ENCODE data around the gene HAO1. TPM values are rescaled to one million over a fixed set of nuclear protein-coding genes. Genes with fewer than 3 reads are reported as not detected.

Gene HAO1
- total and polyA plus RNA-seq, 2 experiments from 2014 or later = not detected

- Histone ChIP-seq H3K9me2 (ENCODE audit: insufficient read depth) (no peaks in the 10 kb centered on the region), H3K4me3 (no peak overlapping the region), H3K4me2 (ENCODE audit: unreplicated experiment) (no peak overlapping the region), H3K9ac (no peak overlapping the region), H3F3A (ENCODE audit: insufficient read depth) (no peaks in the 10 kb centered on the region), H3K27ac (no peak overlapping the region), H4K20me1 (ENCODE audit: insufficient read depth) (no peaks in the 10 kb centered on the region), H3K27me3 (replicated peaks; ENCODE audit: insufficient read depth) (no peaks in the 10 kb centered on the region), H3K9me3 (ENCODE audit: low read depth) (no peaks in the 10 kb centered on the region), H3K36me3 (ENCODE audit: low read depth) (no peaks in the 10 kb centered on the region), H3K4me1 (ENCODE audit: insufficient read depth) (no peaks in the 10 kb centered on the region), H3K79me2 (ENCODE audit: insufficient read depth) (no peaks in the 10 kb centered on the region), H2AFZ (no peak overlapping the region)
- 77 to 80% methylated on average over 11 of the region's 11 CpGs for WGBS, 2 experiments (ENCODE audit: low coverage in 1 of 2, low lambda C conversion rate in 2 of 2, missing lambda C conversion rate in 2 of 2)
- TF ChIP-seq EZH2 (IDR thresholded peaks at IDR 0.05; ENCODE audit: insufficient read depth, poor library complexity, severe bottlenecking) (no peak), EZH2phosphoT487 (IDR thresholded peaks at IDR 0.05; ENCODE audit: insufficient read depth, low read depth) (no peak)
- no peak for DNase-seq
- in situ Hi-C loops (cut with MboI) = loop anchor here (25.0 kb wide), 1 partner anchor 1029 kb away; no protein-coding TSS in a partner anchor
Observed at GRCh38 chr20:7866285-7866684, 74.0 kb downstream of the HAO1 start.

GRCh38 chr20:7859356-7859802 lies 80.9 kb downstream of the HAO1 start:
- TF ChIP-seq EZH2phosphoT487 (IDR thresholded peaks at IDR 0.05; ENCODE audit: insufficient read depth, low read depth) (no peak), EZH2 (IDR thresholded peaks at IDR 0.05; ENCODE audit: insufficient read depth, poor library complexity, severe bottlenecking) (no peak)
- H3K9me2 ChIP-seq (ENCODE audit: insufficient read depth) = no peaks in the 10 kb centered on the region
- H3K9me3 ChIP-seq (ENCODE audit: low read depth) = no peaks in the 10 kb centered on the region
- peak; percentile 79 for DNase-seq
- H3K79me2 ChIP-seq (ENCODE audit: insufficient read depth) = no peaks in the 10 kb centered on the region
- no peak overlapping the region for H2AFZ ChIP-seq
- in situ Hi-C loops (cut with MboI) = loop anchor here (25.0 kb wide), 1 partner anchor 1022 kb away; no protein-coding TSS in a partner anchor
- H3K4me3 ChIP-seq = no peak overlapping the region
- no peaks in the 10 kb centered on the region for H3K36me3 ChIP-seq (ENCODE audit: low read depth)
- H3K27ac ChIP-seq = no peak overlapping the region
- H4K20me1 ChIP-seq (ENCODE audit: insufficient read depth) = no peaks in the 10 kb centered on the region
- H3K4me1 ChIP-seq (ENCODE audit: insufficient read depth) = peaks cover 23% of the 10 kb centered on the region
- H3K4me2 ChIP-seq (ENCODE audit: unreplicated experiment) = no peak overlapping the region
- no peak overlapping the region for H3K9ac ChIP-seq
- H3K27me3 ChIP-seq (replicated peaks; ENCODE audit: insufficient read depth) = no peaks in the 10 kb centered on the region
- H3F3A ChIP-seq (ENCODE audit: insufficient read depth) = peaks cover 15% of the 10 kb centered on the region; the same call in 1 of the 2 replicates
- WGBS, 2 experiments (ENCODE audit: low coverage in 1 of 2, low lambda C conversion rate in 2 of 2, missing lambda C conversion rate in 2 of 2) = 24 to 26% methylated on average over 3 of the region's 3 CpGs

- Histone ChIP-seq H3K27me3 (replicated peaks; ENCODE audit: insufficient read depth) (no peaks in the 10 kb centered on the region), H3K9ac (no peak overlapping the region), H3K4me2 (ENCODE audit: unreplicated experiment) (no peak overlapping the region), H4K20me1 (ENCODE audit: insufficient read depth) (no peaks in the 10 kb centered on the region), H3K79me2 (ENCODE audit: insufficient read depth) (no peaks in the 10 kb centered on the region), H3K36me3 (ENCODE audit: low read depth) (no peaks in the 10 kb centered on the region), H2AFZ (no peak overlapping the region), H3K27ac (no peak overlapping the region), H3K9me3 (ENCODE audit: low read depth) (no peaks in the 10 kb centered on the region), H3F3A (ENCODE audit: insufficient read depth) (peaks cover 15% of the 10 kb centered on the region; the same call in 1 of the 2 replicates), H3K4me3 (no peak overlapping the region), H3K9me2 (ENCODE audit: insufficient read depth) (no peaks in the 10 kb centered on the region), H3K4me1 (ENCODE audit: insufficient read depth) (peaks cover 24% of the 10 kb centered on the region)
- in situ Hi-C loops (cut with MboI) = loop anchor here (25.0 kb wide), 1 partner anchor 1021 kb away; no protein-coding TSS in a partner anchor
- no peak for DNase-seq
- TF ChIP-seq EZH2phosphoT487 (IDR thresholded peaks at IDR 0.05; ENCODE audit: insufficient read depth, low read depth) (no peak), EZH2 (IDR thresholded peaks at IDR 0.05; ENCODE audit: insufficient read depth, poor library complexity, severe bottlenecking) (no peak)
- WGBS, 2 experiments (ENCODE audit: low coverage in 1 of 2, low lambda C conversion rate in 2 of 2, missing lambda C conversion rate in 2 of 2) = 81 to 83% methylated on average over 4 of the region's 4 CpGs
Observed at GRCh38 chr20:7858734-7859250, 81.5 kb downstream of the HAO1 start.

- 0 to 4% methylated on average over 2 of the region's 2 CpGs for WGBS, 2 experiments (ENCODE audit: low coverage in 1 of 2, low lambda C conversion rate in 2 of 2, missing lambda C conversion rate in 2 of 2)
- H3K4me2 ChIP-seq (ENCODE audit: unreplicated experiment) = peak overlapping the region; percentile 54
- no peak overlapping the region for H3K4me3 ChIP-seq
- H3K9ac ChIP-seq = no peak overlapping the region
- H3K79me2 ChIP-seq (ENCODE audit: insufficient read depth) = no peaks in the 10 kb centered on the region
- no peak for TF ChIP-seq EZH2 (IDR thresholded peaks at IDR 0.05; ENCODE audit: insufficient read depth, poor library complexity, severe bottlenecking)
- no peak for TF ChIP-seq EZH2phosphoT487 (IDR thresholded peaks at IDR 0.05; ENCODE audit: insufficient read depth, low read depth)
- no peaks in the 10 kb centered on the region for H4K20me1 ChIP-seq (ENCODE audit: insufficient read depth)
- in situ Hi-C loops (cut with MboI) = loop anchor here (25.0 kb wide), 1 partner anchor 1019 kb away; no protein-coding TSS in a partner anchor
- no peak overlapping the region for H2AFZ ChIP-seq
- H3K9me3 ChIP-seq (ENCODE audit: low read depth) = no peaks in the 10 kb centered on the region
- no peaks in the 10 kb centered on the region for H3K27me3 ChIP-seq (replicated peaks; ENCODE audit: insufficient read depth)
- DNase-seq = peak; percentile 82
- H3K27ac ChIP-seq = peak overlapping the region; percentile 15; the same call in 1 of the 2 replicates
- peaks cover 26% of the 10 kb centered on the region for H3K4me1 ChIP-seq (ENCODE audit: insufficient read depth)
- no peaks in the 10 kb centered on the region for H3K9me2 ChIP-seq (ENCODE audit: insufficient read depth)
- no peaks in the 10 kb centered on the region for H3K36me3 ChIP-seq (ENCODE audit: low read depth)
- H3F3A ChIP-seq (ENCODE audit: insufficient read depth) = peaks cover 15% of the 10 kb centered on the region
Observed at GRCh38 chr20:7856756-7857155, 83.5 kb downstream of the HAO1 start.
